ENCODE results near the gene LAMC2.

GRCh38 chr1:183249941-183250452, 63.9 kb downstream of the LAMC2 start:
- TF ChIP-seq CTCF (IDR thresholded peaks at IDR 0.05; ENCODE audit: borderline replicate concordance, extremely low read depth, low read length, poor library complexity, severe bottlenecking) (no peak), EZH2 (IDR thresholded peaks at IDR 0.05; ENCODE audit: borderline replicate concordance, low read depth, low read length, severe bottlenecking) (no peak)
